Measurements from ENCODE around the gene TMEM232. TPM values are rescaled to one million over a fixed set of nuclear protein-coding genes. Genes with fewer than 3 reads are reported as not detected.
"Not testable (repeated sequence)": the region's sequence is repeated elsewhere in the genome, so short reads cannot be mapped to it uniquely, and the experiment has no call there.

Gene TMEM232
- total RNA-seq, 1 donor from 2014 or later = 1.6 TPM

DNA sequence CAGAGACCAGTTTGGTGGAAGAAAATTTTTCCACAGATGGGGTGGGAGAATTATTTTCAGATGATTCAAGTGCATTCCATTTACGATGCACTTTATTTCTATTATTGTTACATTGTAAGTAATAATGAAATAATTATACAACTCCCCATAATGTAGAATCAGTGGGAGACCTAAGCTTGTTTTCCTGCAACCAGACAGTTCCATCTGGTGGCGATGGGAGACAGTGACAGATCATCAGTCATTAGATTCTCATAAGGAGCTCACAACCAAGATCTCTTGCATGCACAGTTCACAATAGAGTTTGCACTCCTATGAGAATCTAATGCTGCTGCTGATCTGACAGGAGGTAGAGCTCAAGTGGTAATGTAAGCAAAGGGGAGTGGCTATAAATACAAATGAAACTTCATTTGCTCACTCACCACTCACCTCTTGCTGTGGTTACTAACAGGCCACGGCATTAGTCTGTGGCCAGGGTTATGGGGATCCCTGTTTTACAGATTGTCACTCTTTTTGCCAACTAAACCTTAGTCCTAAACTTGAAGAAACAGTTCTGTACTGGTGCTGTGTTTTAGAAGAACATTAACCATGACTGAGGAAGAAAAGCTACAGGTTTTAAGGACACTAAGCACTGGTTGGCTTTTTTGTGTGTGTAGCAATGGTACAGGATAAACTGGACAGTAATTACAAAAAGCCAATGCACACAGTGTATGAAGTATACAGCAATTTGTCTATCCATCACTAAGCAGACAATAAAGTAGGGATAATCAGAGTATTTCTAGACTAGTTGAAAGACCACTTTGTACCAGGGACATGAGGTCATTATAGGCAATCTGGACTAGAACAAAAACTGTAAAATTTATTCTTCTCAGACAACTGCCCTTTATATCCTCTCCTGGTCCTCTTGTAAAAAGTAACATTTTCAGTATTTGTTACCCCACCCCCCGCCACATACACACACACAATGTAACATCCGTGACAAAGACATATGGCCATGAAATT, 9.9 kb downstream of the TMEM232 start:
- H3K27me3 ChIP-seq (ENCODE audit: control insufficient read depth in 3 of 3, insufficient read depth in 3 of 3, low read length in 3 of 3) = no peaks in the 10 kb centered on the region
- no peaks in the 10 kb centered on the region for H3K9me3 ChIP-seq (ENCODE audit: control insufficient read depth in 3 of 3, low read length in 3 of 3)
- H3K36me3 ChIP-seq (ENCODE audit: control insufficient read depth in 3 of 3, insufficient read depth in 3 of 3, low read length in 3 of 3) = no peaks in the 10 kb centered on the region
- no peak overlapping the region for H3K4me3 ChIP-seq (ENCODE audit: low read length in 3 of 3)
- H3K9ac ChIP-seq (ENCODE audit: low read depth in 1 of 3, low read length in 3 of 3) = no peak overlapping the region
- no peaks in the 10 kb centered on the region for H3K4me1 ChIP-seq (ENCODE audit: control insufficient read depth in 3 of 3, insufficient read depth in 3 of 3, low read length in 3 of 3)
- no peak overlapping the region for H3K27ac ChIP-seq (ENCODE audit: low read depth, low read length)

GRCh38 chr5:110707260-110707844, 19.1 kb downstream of the TMEM232 start:
- no peak overlapping the region for H3K4me3 ChIP-seq (ENCODE audit: low read length in 3 of 3)
- no peaks in the 10 kb centered on the region for H3K9me3 ChIP-seq (ENCODE audit: control insufficient read depth in 3 of 3, low read length in 3 of 3)
- no peak overlapping the region for H3K27ac ChIP-seq (ENCODE audit: low read depth, low read length)
- H3K4me1 ChIP-seq (ENCODE audit: control insufficient read depth in 3 of 3, insufficient read depth in 3 of 3, low read length in 3 of 3) = no peaks in the 10 kb centered on the region
- no peak overlapping the region for H3K9ac ChIP-seq (ENCODE audit: low read depth in 1 of 3, low read length in 3 of 3)
- no peaks in the 10 kb centered on the region for H3K36me3 ChIP-seq (ENCODE audit: control insufficient read depth in 3 of 3, insufficient read depth in 3 of 3, low read length in 3 of 3)
- H3K27me3 ChIP-seq (ENCODE audit: control insufficient read depth in 3 of 3, insufficient read depth in 3 of 3, low read length in 3 of 3) = no peaks in the 10 kb centered on the region

GRCh38 chr5:110705349-110705748, 21.1 kb downstream of the TMEM232 start:
- Histone ChIP-seq H3K4me1 (ENCODE audit: control insufficient read depth in 3 of 3, insufficient read depth in 3 of 3, low read length in 3 of 3) (no peaks in the 10 kb centered on the region), H3K4me3 (ENCODE audit: low read length in 3 of 3) (no peak overlapping the region), H3K36me3 (ENCODE audit: control insufficient read depth in 3 of 3, insufficient read depth in 3 of 3, low read length in 3 of 3) (no peaks in the 10 kb centered on the region), H3K27me3 (ENCODE audit: control insufficient read depth in 3 of 3, insufficient read depth in 3 of 3, low read length in 3 of 3) (no peaks in the 10 kb centered on the region), H3K27ac (ENCODE audit: low read depth, low read length) (no peak overlapping the region), H3K9ac (ENCODE audit: low read depth in 1 of 3, low read length in 3 of 3) (no peak overlapping the region), H3K9me3 (ENCODE audit: control insufficient read depth in 3 of 3, low read length in 3 of 3) (no peaks in the 10 kb centered on the region)

GRCh38 chr5:110703481-110703880, 23.0 kb downstream of the TMEM232 start:
- Histone ChIP-seq H3K4me3 (ENCODE audit: low read length in 3 of 3) (no peak overlapping the region), H3K27ac (ENCODE audit: low read depth, low read length) (no peak overlapping the region), H3K9ac (ENCODE audit: low read depth in 1 of 3, low read length in 3 of 3) (no peak overlapping the region), H3K4me1 (ENCODE audit: control insufficient read depth in 3 of 3, insufficient read depth in 3 of 3, low read length in 3 of 3) (no peaks in the 10 kb centered on the region), H3K9me3 (ENCODE audit: control insufficient read depth in 3 of 3, low read length in 3 of 3) (no peaks in the 10 kb centered on the region), H3K36me3 (ENCODE audit: control insufficient read depth in 3 of 3, insufficient read depth in 3 of 3, low read length in 3 of 3) (no peaks in the 10 kb centered on the region), H3K27me3 (ENCODE audit: control insufficient read depth in 3 of 3, insufficient read depth in 3 of 3, low read length in 3 of 3) (no peaks in the 10 kb centered on the region)

GRCh38 chr5:110702704-110703103, 23.8 kb downstream of the TMEM232 start:
- H3K27me3 ChIP-seq (ENCODE audit: control insufficient read depth in 3 of 3, insufficient read depth in 3 of 3, low read length in 3 of 3) = no peaks in the 10 kb centered on the region
- no peaks in the 10 kb centered on the region for H3K36me3 ChIP-seq (ENCODE audit: control insufficient read depth in 3 of 3, insufficient read depth in 3 of 3, low read length in 3 of 3)
- H3K4me3 ChIP-seq (ENCODE audit: low read length in 3 of 3) = no peak overlapping the region
- H3K9me3 ChIP-seq (ENCODE audit: control insufficient read depth in 3 of 3, low read length in 3 of 3) = no peaks in the 10 kb centered on the region
- H3K4me1 ChIP-seq (ENCODE audit: control insufficient read depth in 3 of 3, insufficient read depth in 3 of 3, low read length in 3 of 3) = no peaks in the 10 kb centered on the region
- no peak overlapping the region for H3K9ac ChIP-seq (ENCODE audit: low read depth in 1 of 3, low read length in 3 of 3)
- H3K27ac ChIP-seq (ENCODE audit: low read depth, low read length) = no peak overlapping the region

DNA sequence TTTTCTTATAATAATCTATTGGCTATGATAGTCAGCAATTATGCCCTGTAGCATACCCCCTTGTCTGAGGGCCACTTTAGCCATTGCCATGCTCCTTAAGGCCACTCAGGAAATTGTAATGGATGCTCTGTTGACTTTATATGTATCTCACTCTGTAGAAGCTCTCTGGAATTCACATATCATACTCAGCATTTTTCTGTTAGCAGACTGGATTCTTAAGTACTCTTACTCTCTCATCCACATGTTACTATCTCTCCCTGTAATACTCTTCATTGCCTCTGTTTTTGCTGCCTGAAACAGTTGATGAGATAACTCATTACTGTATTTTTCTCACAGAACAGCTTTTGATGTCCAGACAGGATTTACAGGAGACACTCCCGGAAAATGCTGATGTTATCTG, 24.2 kb downstream of the TMEM232 start:
- Histone ChIP-seq H3K27me3 (ENCODE audit: control insufficient read depth in 3 of 3, insufficient read depth in 3 of 3, low read length in 3 of 3) (no peaks in the 10 kb centered on the region), H3K36me3 (ENCODE audit: control insufficient read depth in 3 of 3, insufficient read depth in 3 of 3, low read length in 3 of 3) (no peaks in the 10 kb centered on the region), H3K4me3 (ENCODE audit: low read length in 3 of 3) (no peak overlapping the region), H3K9ac (ENCODE audit: low read depth in 1 of 3, low read length in 3 of 3) (no peak overlapping the region), H3K9me3 (ENCODE audit: control insufficient read depth in 3 of 3, low read length in 3 of 3) (no peaks in the 10 kb centered on the region), H3K27ac (ENCODE audit: low read depth, low read length) (no peak overlapping the region), H3K4me1 (ENCODE audit: control insufficient read depth in 3 of 3, insufficient read depth in 3 of 3, low read length in 3 of 3) (no peaks in the 10 kb centered on the region)

GRCh38 chr5:110692669-110693068, 33.8 kb downstream of the TMEM232 start:
- H3K27me3 ChIP-seq (ENCODE audit: control insufficient read depth in 3 of 3, insufficient read depth in 3 of 3, low read length in 3 of 3); H3K9ac ChIP-seq (ENCODE audit: low read depth in 1 of 3, low read length in 3 of 3); H3K9me3 ChIP-seq (ENCODE audit: control insufficient read depth in 3 of 3, low read length in 3 of 3); H3K4me3 ChIP-seq (ENCODE audit: low read length in 3 of 3); H3K36me3 ChIP-seq (ENCODE audit: control insufficient read depth in 3 of 3, insufficient read depth in 3 of 3, low read length in 3 of 3); H3K27ac ChIP-seq (ENCODE audit: low read depth, low read length); H3K4me1 ChIP-seq (ENCODE audit: control insufficient read depth in 3 of 3, insufficient read depth in 3 of 3, low read length in 3 of 3): not testable (repeated sequence)

DNA sequence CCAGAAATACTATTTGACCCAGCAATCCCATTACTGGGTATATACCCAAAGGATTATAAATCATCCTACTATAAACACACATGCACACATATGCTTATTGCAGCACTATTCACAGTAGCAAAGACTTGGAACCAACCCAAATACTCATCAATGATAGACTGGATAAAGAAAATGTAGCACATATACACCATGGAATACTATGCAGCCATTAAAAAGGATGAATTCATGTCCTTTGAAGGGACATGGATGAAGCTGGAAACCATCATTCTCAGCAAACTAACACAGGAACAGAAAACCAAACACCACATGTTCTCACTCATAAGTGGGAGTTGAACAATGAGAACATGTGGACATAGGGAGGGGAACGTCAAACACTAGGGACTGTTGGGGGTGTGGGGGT, 35.9 kb downstream of the TMEM232 start:
- H3K9me3 ChIP-seq (ENCODE audit: control insufficient read depth in 3 of 3, low read length in 3 of 3); H3K27me3 ChIP-seq (ENCODE audit: control insufficient read depth in 3 of 3, insufficient read depth in 3 of 3, low read length in 3 of 3); H3K4me3 ChIP-seq (ENCODE audit: low read length in 3 of 3); H3K9ac ChIP-seq (ENCODE audit: low read depth in 1 of 3, low read length in 3 of 3); H3K36me3 ChIP-seq (ENCODE audit: control insufficient read depth in 3 of 3, insufficient read depth in 3 of 3, low read length in 3 of 3); H3K4me1 ChIP-seq (ENCODE audit: control insufficient read depth in 3 of 3, insufficient read depth in 3 of 3, low read length in 3 of 3); H3K27ac ChIP-seq (ENCODE audit: low read depth, low read length): not testable (repeated sequence)

GRCh38 chr5:110687485-110687884, 39.0 kb downstream of the TMEM232 start:
- Histone ChIP-seq H3K4me1 (ENCODE audit: control insufficient read depth in 3 of 3, insufficient read depth in 3 of 3, low read length in 3 of 3) (no peaks in the 10 kb centered on the region), H3K9me3 (ENCODE audit: control insufficient read depth in 3 of 3, low read length in 3 of 3) (no peaks in the 10 kb centered on the region), H3K27me3 (ENCODE audit: control insufficient read depth in 3 of 3, insufficient read depth in 3 of 3, low read length in 3 of 3) (no peaks in the 10 kb centered on the region), H3K9ac (ENCODE audit: low read depth in 1 of 3, low read length in 3 of 3) (no peak overlapping the region), H3K36me3 (ENCODE audit: control insufficient read depth in 3 of 3, insufficient read depth in 3 of 3, low read length in 3 of 3) (no peaks in the 10 kb centered on the region), H3K27ac (ENCODE audit: low read depth, low read length) (no peak overlapping the region), H3K4me3 (ENCODE audit: low read length in 3 of 3) (no peak overlapping the region)

- no peaks in the 10 kb centered on the region for H3K36me3 ChIP-seq (ENCODE audit: control insufficient read depth in 3 of 3, insufficient read depth in 3 of 3, low read length in 3 of 3)
- H3K4me3 ChIP-seq (ENCODE audit: low read length in 3 of 3) = no peak overlapping the region
- H3K9me3 ChIP-seq (ENCODE audit: control insufficient read depth in 3 of 3, low read length in 3 of 3) = no peaks in the 10 kb centered on the region
- H3K4me1 ChIP-seq (ENCODE audit: control insufficient read depth in 3 of 3, insufficient read depth in 3 of 3, low read length in 3 of 3) = no peaks in the 10 kb centered on the region
- no peak overlapping the region for H3K9ac ChIP-seq (ENCODE audit: low read depth in 1 of 3, low read length in 3 of 3)
- H3K27ac ChIP-seq (ENCODE audit: low read depth, low read length) = no peak overlapping the region
- H3K27me3 ChIP-seq (ENCODE audit: control insufficient read depth in 3 of 3, insufficient read depth in 3 of 3, low read length in 3 of 3) = no peaks in the 10 kb centered on the region
Measured at GRCh38 chr5:110686270-110686669, 40.2 kb downstream of the TMEM232 start.

Data from skeletal muscle tissue (tissue), 4 donors.